HepG2 (cell line): ENCODE measurements around the gene NDUFA8. TPM values are rescaled to one million over a fixed set of nuclear protein-coding genes. Genes with fewer than 3 reads are reported as not detected.

ENCODE experiments used
- ATAC-seq: fragments of 200-7000 bp; cut with Tn5 transposase; 3 replicates; pipeline ENCODE4 v1.9.1; 2020; ENCODE audit warnings: mild to moderate bottlenecking, moderate library complexity
- BruUV-seq: library from RNA; stranded (reverse); fragments of 400-500 nt; replicated peaks from 2 replicates; lab custom pipeline; 2021; lab: Mats Ljungman, UMichigan
- CTCF ChIA-PET: fragments of 300-600 bp; formaldehyde crosslinking; extraction: SDS; loops from one replicate; lab custom pipeline; 2021; ENCODE audit warnings: low total read pairs, inconsistent platforms, low intra/inter-chr PET ratio; lab: Yijun Ruan, JAX
- POLR2A ChIA-PET: fragments of 350-600 bp; sonication (Branson Sonifier 250); formaldehyde crosslinking; loops from one replicate; lab custom pipeline; 2020; ENCODE audit warnings: antibody characterized with exemption, inconsistent platforms; lab: Yijun Ruan, JAX
- DNase-seq: peaks from one replicate; pipeline ENCODE4 v3.0.0-alpha.2; 2015; ENCODE audit warnings: low spot score
- FAIRE-seq: peaks from 3 replicates; lab custom pipeline; 2011; peaks lifted over from hg19 to GRCh38; lab: Jason Lieb, UNC
- H2AFZ ChIP-seq: one replicate; pipeline ENCODE4 v1.6.1; 2011; ENCODE audit warnings: low read length, inconsistent platforms
- H3K27ac ChIP-seq: fragments of 300-600 bp; 3 replicates; pipeline ENCODE4 v1.8.0; 2011; ENCODE audit warnings: mixed run types, mild to moderate bottlenecking, mixed read lengths, low read length, inconsistent platforms; ENCODE audit not compliant: insufficient read depth; ENCODE audit errors: extremely low read length
- H3K27me3 ChIP-seq, 2 experiments: fragments of 200-600 bp in 1 of 2; 2 replicates in 1 of 2; 3 replicates in 1 of 2; pipeline versions ENCODE4 v1.6.0 to v1.8.0; 2011; ENCODE audit warnings: low read length in 2 of 2, mild to moderate bottlenecking in 2 of 2, moderate library complexity in 2 of 2, inconsistent platforms in 1 of 2; ENCODE audit not compliant: insufficient read depth in 2 of 2, control insufficient read depth in 1 of 2
- H3K36me3 ChIP-seq, 2 experiments: fragments of 200-600 bp in 1 of 2; replicated peaks in 1 of 2; 2 replicates in 1 of 2; 3 replicates in 1 of 2; pipeline versions ENCODE4 v1.5.1 to v1.8.0; 2011; ENCODE audit warnings: low read length in 2 of 2, inconsistent platforms in 1 of 2; ENCODE audit not compliant: insufficient read depth in 2 of 2, control insufficient read depth in 1 of 2
- H3K4me1 ChIP-seq: 2 replicates; pipeline ENCODE4 v1.5.1; 2012; ENCODE audit warnings: low read length, inconsistent platforms; ENCODE audit not compliant: insufficient read depth
- H3K4me2 ChIP-seq: 2 replicates; pipeline ENCODE4 v1.6.0; 2011; ENCODE audit warnings: low read depth, low read length, inconsistent platforms
- H3K4me3 ChIP-seq, 3 experiments: fragments of 200-600 bp in 1 of 3; sonication (generic), shearing (Covaris generic) in 1 of 3; replicated peaks in 1 of 3; 2 replicates each; pipeline ENCODE4 v1.5.1; 2011 to 2016; ENCODE audit warnings: low read length in 3 of 3, inconsistent platforms in 2 of 3, low read depth in 2 of 3, mild to moderate bottlenecking in 2 of 3, control low read depth in 1 of 3, mixed read lengths in 1 of 3; ENCODE audit not compliant: insufficient read depth in 1 of 3
- H3K79me2 ChIP-seq: one replicate; pipeline ENCODE4 v1.6.1; 2011; ENCODE audit warnings: low read length, inconsistent platforms; ENCODE audit not compliant: insufficient read depth
- H3K9ac ChIP-seq: 2 replicates; pipeline ENCODE4 v1.6.0; 2011; ENCODE audit warnings: mild to moderate bottlenecking, low read depth, low read length, inconsistent platforms; ENCODE audit not compliant: insufficient read depth
- H3K9me3 ChIP-seq: 2 replicates; pipeline ENCODE4 v1.5.1; 2012; ENCODE audit warnings: mild to moderate bottlenecking, low read length
- H4K20me1 ChIP-seq: 2 replicates; pipeline ENCODE4 v1.6.0; 2011; ENCODE audit warnings: inconsistent platforms, mild to moderate bottlenecking, low read length, moderate library complexity; ENCODE audit not compliant: insufficient read depth
- ATF7 ChIP-seq, 2 experiments: fragments of 450-650 bp in 1 of 2; sonication (generic) in 1 of 2; formaldehyde crosslinking in 1 of 2; IDR thresholded peaks; 2 replicates each; pipeline versions ENCODE4 v1.4.0 to v1.6.1; 2016 to 2020; ENCODE audit warnings: antibody characterized with exemption in 1 of 2, mild to moderate bottlenecking in 1 of 2, missing genetic modification reagents in 1 of 2
- CEBPB ChIP-seq: IDR thresholded peaks from 2 replicates; pipeline ENCODE4 v1.6.1; 2011; ENCODE audit warnings: low read depth, low read length, improper control_type of control experiment, borderline replicate concordance
- KDM1A ChIP-seq: IDR thresholded peaks from 2 replicates; pipeline ENCODE4 v1.6.1; 2016; ENCODE audit warnings: missing compliant biosample characterization
- KDM2A ChIP-seq: sonication (generic); formaldehyde crosslinking; IDR thresholded peaks from 2 replicates; pipeline ENCODE4 v1.4.0; 2020; ENCODE audit warnings: low read depth, missing genetic modification reagents, borderline replicate concordance
- NFYB ChIP-seq: sonication (generic); formaldehyde crosslinking; IDR thresholded peaks from 2 replicates; pipeline ENCODE4 v1.4.0; 2020; ENCODE audit warnings: missing genetic modification reagents
- RAD21 ChIP-seq: fragments of 450-650 bp; formaldehyde crosslinking; IDR thresholded peaks from 2 replicates; pipeline ENCODE4 v1.5.0; 2020; ENCODE audit warnings: mild to moderate bottlenecking
- RELA ChIP-seq: sonication (generic); formaldehyde crosslinking; IDR thresholded peaks from 2 replicates; pipeline ENCODE4 v1.4.0; 2020; ENCODE audit warnings: missing genetic modification reagents
- ZMYM4 ChIP-seq: sonication (generic); formaldehyde crosslinking; IDR thresholded peaks from 2 replicates; pipeline ENCODE4 v1.8.1; 2023; ENCODE audit warnings: mild to moderate bottlenecking, missing genetic modification reagents
- ZNF24 ChIP-seq: fragments of 450-650 bp; IDR thresholded peaks from 2 replicates; pipeline ENCODE4 v1.6.1; 2017; ENCODE audit warnings: antibody characterized with exemption, mild to moderate bottlenecking
- ZNF75D ChIP-seq: sonication (generic); formaldehyde crosslinking; IDR thresholded peaks from 2 replicates; pipeline ENCODE4 v1.8.1; 2023; ENCODE audit warnings: missing genetic modification reagents, mild to moderate bottlenecking, borderline replicate concordance
- WGBS: methylation state at CpG from one replicate; pipeline ENCODE4 v1.1.6; 2017; ENCODE audit warnings: low lambda C conversion rate; 5-methylcytosine and 5-hydroxymethylcytosine counted together
- in situ Hi-C: cut with HindIII; loops from 2 replicates; pipeline ENCODE4 v1.10.0; 2017; ENCODE audit warnings: low pct_unique_long_range_greater_than_20kb; ENCODE audit not compliant: extremely low pct_ligation_motif_present
- intact Hi-C: fragments of 100-400 bp; cut with micrococcal nuclease; formaldehyde crosslinking; loops from one replicate; pipeline ENCODE4 v1.10.0; 2022; ENCODE audit not compliant: unreplicated experiment
- polyA plus RNA-seq, 8 experiments: library from polyadenylated mRNA; depleted of rRNA in 3 of 8; stranded (reverse) in 7 of 8; unstranded in 1 of 8; fragments of >200 nt; fragmentation: Illumina TruSeq in 4 of 8; extraction: Trizol in 4 of 8; gene quantifications; 2 replicates each; pipeline versions ENCODE4 v1.2.1 to v1.2.3, GENCODE V29; 2011 to 2016; ENCODE audit warnings: low read depth in 4 of 8, missing spikeins in 1 of 8, mixed read lengths in 1 of 8; ENCODE audit not compliant: insufficient read depth in 1 of 8
- total RNA-seq, 5 experiments: library from RNA; depleted of rRNA; stranded (reverse); fragments of >200 nt; fragmentation: Illumina TruSeq; extraction: Trizol; gene quantifications; 2 replicates each; pipeline ENCODE4 v1.2.3, GENCODE V29; 2016; ENCODE audit warnings: low read depth in 1 of 5
- TF ChIP-seq, protein P1 (sequence below): sonication (generic); formaldehyde crosslinking; IDR thresholded peaks from 2 replicates; pipeline ENCODE4 v1.4.0; 2020; ENCODE audit warnings: missing genetic modification reagents
- TF ChIP-seq, protein P2 (sequence below): sonication (generic); formaldehyde crosslinking; IDR thresholded peaks from 2 replicates; pipeline ENCODE4 v1.4.0; 2020; ENCODE audit warnings: missing genetic modification reagents

NDUFA8 gene
- total and polyA plus RNA-seq, 2 of the 13 experiments (the other 11 are each of a cell fraction or from before 2014, with no cell fraction given) = 68.6 to 71.7 TPM

DNA sequence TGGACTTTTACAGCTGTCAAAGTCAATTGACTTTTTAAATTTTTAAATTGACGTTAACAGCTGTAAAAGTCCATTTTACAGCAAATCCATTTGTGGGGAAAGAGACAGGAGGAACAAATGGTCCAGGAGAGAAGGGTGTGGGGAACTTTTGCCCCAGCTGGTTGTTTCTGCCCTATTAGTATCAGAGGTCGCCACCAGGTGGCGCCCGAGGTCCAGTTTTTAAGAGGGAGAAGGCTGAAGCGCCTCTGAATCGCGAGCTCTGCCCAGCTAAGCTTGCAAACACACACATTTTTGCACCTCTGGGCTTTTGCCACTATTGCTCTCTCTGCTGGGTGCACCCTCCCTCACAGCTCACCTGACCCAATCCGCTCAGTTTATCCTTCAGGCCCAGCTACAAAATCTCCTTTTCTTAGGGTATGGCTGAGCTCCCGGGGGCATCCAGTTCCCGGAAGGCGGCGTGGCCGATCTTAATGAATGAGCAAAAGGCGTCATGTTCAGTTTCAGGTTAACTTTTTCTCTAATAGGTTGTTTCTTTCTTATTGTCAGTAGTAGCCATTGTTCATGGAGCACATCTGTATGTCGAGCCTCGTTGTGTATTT lies 60.2 kb downstream of the NDUFA8 start (continued):
- peak; percentile 81 for TF ChIP-seq RAD21

GRCh38 chr9:122097679-122098315 lies 61.8 kb downstream of the NDUFA8 start:
- Histone ChIP-seq H3K36me3 (no peaks in the 10 kb centered on the region), H3K4me1 (peaks cover 29% of the 10 kb centered on the region), H4K20me1 (no peaks in the 10 kb centered on the region), H3K4me3 (no peak overlapping the region), H2AFZ (no peak overlapping the region), H3K27ac (no peak overlapping the region), H3K9ac (no peak overlapping the region; the same call in 1 of the 2 replicates), H3K27me3 (peaks cover 0 to 13% of the 10 kb centered on the region in 2 experiments), H3K79me2 (no peaks in the 10 kb centered on the region), H3K9me3 (no peaks in the 10 kb centered on the region), H3K4me2 (peak overlapping the region; percentile 32; the same call in 1 of the 2 replicates)
- 5% methylated on average over 8 of the region's 8 CpGs for WGBS
- POLR2A ChIA-PET = interaction anchor here (1.2 kb wide), 1 partner anchor 27 kb away, joined by 3 read pairs; no protein-coding TSS in a partner anchor
- FAIRE-seq = no peak
- no peak for DNase-seq
- no TSS peak for BruUV-seq
- CTCF ChIA-PET = interaction anchor here (4.0 kb wide), 1 partner anchor 26 kb away, joined by 87 read pairs; no protein-coding TSS in a partner anchor
- no peak for ATAC-seq
- in situ Hi-C loops = loop anchor here (5.0 to 10.0 kb wide), 2 partner anchors 250 to 357 kb away; no protein-coding TSS in a partner anchor
- intact Hi-C loops = loop anchor here (5.0 kb wide), 3 partner anchors 165 to 715 kb away; partner anchors contain the start of genes MRRF and RBM18
- TF ChIP-seq ZMYM4 = no peak
- TF ChIP-seq KDM2A (CRISPR knock-in tag) = no peak
- TF ChIP-seq, protein P1, sequence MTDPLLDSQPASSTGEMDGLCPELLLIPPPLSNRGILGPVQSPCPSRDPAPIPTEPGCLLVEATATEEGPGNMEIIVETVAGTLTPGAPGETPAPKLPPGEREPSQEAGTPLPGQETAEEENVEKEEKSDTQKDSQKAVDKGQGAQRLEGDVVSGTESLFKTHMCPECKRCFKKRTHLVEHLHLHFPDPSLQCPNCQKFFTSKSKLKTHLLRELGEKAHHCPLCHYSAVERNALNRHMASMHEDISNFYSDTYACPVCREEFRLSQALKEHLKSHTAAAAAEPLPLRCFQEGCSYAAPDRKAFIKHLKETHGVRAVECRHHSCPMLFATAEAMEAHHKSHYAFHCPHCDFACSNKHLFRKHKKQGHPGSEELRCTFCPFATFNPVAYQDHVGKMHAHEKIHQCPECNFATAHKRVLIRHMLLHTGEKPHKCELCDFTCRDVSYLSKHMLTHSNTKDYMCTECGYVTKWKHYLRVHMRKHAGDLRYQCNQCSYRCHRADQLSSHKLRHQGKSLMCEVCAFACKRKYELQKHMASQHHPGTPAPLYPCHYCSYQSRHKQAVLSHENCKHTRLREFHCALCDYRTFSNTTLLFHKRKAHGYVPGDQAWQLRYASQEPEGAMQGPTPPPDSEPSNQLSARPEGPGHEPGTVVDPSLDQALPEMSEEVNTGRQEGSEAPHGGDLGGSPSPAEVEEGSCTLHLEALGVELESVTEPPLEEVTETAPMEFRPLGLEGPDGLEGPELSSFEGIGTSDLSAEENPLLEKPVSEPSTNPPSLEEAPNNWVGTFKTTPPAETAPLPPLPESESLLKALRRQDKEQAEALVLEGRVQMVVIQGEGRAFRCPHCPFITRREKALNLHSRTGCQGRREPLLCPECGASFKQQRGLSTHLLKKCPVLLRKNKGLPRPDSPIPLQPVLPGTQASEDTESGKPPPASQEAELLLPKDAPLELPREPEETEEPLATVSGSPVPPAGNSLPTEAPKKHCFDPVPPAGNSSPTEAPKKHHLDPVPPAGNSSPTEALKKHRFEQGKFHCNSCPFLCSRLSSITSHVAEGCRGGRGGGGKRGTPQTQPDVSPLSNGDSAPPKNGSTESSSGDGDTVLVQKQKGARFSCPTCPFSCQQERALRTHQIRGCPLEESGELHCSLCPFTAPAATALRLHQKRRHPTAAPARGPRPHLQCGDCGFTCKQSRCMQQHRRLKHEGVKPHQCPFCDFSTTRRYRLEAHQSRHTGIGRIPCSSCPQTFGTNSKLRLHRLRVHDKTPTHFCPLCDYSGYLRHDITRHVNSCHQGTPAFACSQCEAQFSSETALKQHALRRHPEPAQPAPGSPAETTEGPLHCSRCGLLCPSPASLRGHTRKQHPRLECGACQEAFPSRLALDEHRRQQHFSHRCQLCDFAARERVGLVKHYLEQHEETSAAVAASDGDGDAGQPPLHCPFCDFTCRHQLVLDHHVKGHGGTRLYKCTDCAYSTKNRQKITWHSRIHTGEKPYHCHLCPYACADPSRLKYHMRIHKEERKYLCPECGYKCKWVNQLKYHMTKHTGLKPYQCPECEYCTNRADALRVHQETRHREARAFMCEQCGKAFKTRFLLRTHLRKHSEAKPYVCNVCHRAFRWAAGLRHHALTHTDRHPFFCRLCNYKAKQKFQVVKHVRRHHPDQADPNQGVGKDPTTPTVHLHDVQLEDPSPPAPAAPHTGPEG (CRISPR knock-in tag) = peak; percentile 83
- no peak for TF ChIP-seq NFYB (CRISPR knock-in tag)
- no peak for TF ChIP-seq RELA (CRISPR knock-in tag)
- no peak for TF ChIP-seq ATF7 (IDR thresholded peaks at IDR 0.05)
- no peak for TF ChIP-seq ATF7 (CRISPR knock-in tag; IDR thresholded peaks at IDR 0.05)
- TF ChIP-seq KDM1A (CRISPR knock-in tag) = no peak
- TF ChIP-seq ZNF24 = peak; percentile 86
- TF ChIP-seq, protein P2, sequence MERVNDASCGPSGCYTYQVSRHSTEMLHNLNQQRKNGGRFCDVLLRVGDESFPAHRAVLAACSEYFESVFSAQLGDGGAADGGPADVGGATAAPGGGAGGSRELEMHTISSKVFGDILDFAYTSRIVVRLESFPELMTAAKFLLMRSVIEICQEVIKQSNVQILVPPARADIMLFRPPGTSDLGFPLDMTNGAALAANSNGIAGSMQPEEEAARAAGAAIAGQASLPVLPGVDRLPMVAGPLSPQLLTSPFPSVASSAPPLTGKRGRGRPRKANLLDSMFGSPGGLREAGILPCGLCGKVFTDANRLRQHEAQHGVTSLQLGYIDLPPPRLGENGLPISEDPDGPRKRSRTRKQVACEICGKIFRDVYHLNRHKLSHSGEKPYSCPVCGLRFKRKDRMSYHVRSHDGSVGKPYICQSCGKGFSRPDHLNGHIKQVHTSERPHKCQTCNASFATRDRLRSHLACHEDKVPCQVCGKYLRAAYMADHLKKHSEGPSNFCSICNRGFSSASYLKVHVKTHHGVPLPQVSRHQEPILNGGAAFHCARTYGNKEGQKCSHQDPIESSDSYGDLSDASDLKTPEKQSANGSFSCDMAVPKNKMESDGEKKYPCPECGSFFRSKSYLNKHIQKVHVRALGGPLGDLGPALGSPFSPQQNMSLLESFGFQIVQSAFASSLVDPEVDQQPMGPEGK (CRISPR knock-in tag) = no peak
- TF ChIP-seq CEBPB = peak; percentile 72; the same call in 1 of the 2 replicates
- no peak for TF ChIP-seq ZNF75D (CRISPR knock-in tag)
